Adipose tissue (tissue), 3 donors: Measurements from ENCODE around the gene REEP3. TPM values are rescaled to one million over a fixed set of nuclear protein-coding genes. Genes with fewer than 3 reads are reported as not detected.
"Not testable (repeated sequence)": the region's sequence is repeated elsewhere in the genome, so short reads cannot be mapped to it uniquely, and the experiment has no call there.

Source experiments
- H3K27ac ChIP-seq: one replicate; pipeline ENCODE4 v1.5.1; 2013; ENCODE audit warnings: low read depth, low read length
- WGBS, 3 donors: extraction: QIAGEN DNeasy Blood & Tissue Kit; methylation state at CpG; one replicate each; pipeline ENCODE4 v1.1.7; 2013; 5-methylcytosine and 5-hydroxymethylcytosine counted together
- polyA plus RNA-seq, 3 donors: library from polyadenylated mRNA; stranded (reverse); fragments of 200-250 nt; gene quantifications; one replicate each; pipeline ENCODE4 v1.2.3, GENCODE V29; 2013
- donor health status: healthy with polysubstance abuse.
- donor health status: Bipolar disorder and iron deficiency.
- donor health status: healthy.

REEP3 gene
- polyA plus RNA-seq, 3 donors, result 5.2 to 15.0 (median 13.9) TPM

DNA sequence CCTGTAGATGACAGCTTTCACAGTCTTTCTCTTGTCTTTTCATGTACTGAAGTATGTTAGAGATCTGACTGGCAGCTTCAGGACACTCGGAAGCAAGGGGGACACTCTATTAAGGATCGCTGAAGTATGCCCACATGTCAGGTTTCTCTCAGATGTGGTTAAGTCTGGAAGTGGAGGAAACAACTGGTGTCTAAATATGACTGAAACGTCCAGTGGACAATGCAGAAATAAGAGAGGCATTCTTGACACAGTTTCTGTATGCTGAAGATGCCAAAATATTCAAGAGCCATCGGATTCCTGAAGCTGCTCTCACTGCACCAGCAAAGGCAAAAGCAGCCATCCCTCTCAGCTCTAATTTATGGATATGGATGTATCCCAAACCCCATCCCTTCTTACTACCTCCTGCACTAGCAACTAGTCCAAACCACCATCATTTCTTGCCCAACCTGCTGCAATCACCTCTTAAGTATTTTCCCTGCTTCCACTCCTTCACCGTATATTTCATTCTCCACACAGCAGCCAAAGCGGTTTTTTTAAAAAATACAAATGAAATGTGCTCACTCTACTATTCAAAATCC, 113.4 kb downstream of the REEP3 start:
- no peak overlapping the region for H3K27ac ChIP-seq
- WGBS, 3 donors, result 74 to 87% (median 82%) methylated on average over 6 of the region's 6 CpGs

DNA sequence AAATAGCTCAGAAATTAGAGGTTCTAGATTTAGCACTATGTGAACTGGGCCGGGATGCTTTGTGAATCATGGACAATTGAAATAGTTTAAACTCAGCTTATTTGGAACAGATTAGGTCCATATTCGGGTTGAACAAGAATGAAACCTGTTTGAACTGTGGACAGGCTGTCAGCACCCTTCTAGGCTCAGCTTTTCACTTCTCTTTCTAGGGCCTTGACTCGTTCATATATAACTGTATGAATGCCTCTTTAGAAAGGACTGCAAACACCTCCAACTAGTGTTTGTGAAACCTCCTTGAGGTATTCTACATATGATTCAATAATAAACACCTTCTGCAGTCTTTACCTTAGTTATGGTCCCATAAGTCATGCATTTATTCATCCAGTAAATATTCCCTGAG, 115.6 kb downstream of the REEP3 start:
- 53 to 55% (median 53%) methylated on average over 3 of the region's 3 CpGs for WGBS, 3 donors

DNA sequence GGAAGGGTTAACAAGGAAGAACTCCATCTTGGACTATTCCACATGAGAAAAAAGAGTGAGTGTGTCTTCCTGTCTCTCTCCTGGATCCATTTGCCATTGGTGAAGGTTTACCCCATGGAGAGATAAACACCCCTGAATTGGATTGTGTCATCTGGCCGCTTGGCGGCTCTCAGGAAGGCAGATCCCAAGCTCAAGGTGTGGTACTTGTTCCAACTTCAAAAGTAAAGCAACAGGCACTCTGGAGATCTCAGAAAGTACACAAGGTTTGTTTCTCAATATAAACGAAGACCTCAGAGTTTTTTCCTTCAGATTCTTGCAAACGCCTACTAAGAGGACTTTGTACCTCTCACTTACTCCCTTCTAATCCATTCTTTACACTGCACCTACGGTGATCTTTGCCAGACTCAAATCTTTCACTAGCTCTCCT, 116.7 kb downstream of the REEP3 start:
- 41 to 93% (median 86%) methylated on average over 5 of the region's 5 CpGs for WGBS, 3 donors
- no peak overlapping the region for H3K27ac ChIP-seq

More for the DNA sequence above, 115.6 kb downstream of the REEP3 start:
- no peak overlapping the region for H3K27ac ChIP-seq

DNA sequence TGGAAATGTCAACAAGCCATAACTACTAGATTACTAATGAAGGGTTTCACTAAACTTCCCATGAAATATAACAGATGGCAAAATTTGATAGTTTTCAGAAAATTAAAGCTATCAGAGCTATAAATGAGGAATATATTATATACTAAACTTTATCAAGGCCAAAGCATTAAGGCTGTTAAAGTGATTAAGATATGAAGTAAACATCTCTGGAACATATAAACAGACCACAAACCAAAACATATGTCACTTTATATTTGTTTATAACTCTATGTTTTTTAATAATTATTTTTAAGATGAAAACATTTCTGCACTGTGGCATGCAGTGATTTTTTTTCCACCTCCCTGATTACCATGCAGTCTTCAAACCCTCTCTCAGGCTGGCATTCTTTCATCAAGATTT, 120.2 kb downstream of the REEP3 start:
- H3K27ac ChIP-seq, result no peak overlapping the region

DNA sequence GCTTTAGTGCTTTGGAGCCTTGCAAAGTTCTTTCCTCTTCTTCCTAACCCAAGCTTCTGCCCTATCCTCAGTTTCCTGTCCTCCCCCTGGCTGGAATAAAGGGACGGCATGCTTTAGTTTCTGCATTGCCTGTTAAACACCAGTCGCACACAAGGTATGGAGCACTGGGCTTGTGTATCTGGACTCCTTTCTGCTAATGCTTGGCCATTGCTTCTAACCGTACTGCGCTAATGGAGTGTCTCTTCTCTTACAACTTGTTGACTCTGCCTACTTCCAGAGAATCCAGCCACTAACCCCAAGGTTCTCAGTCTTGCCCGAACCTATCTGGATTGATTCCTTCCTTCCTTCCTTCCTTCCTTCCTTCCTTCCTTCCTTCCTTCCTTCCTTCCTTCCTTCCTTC, 120.6 kb downstream of the REEP3 start:
- WGBS, 3 donors, result 85 to 96% (median 86%) methylated on average over 5 of the region's 5 CpGs
- no peak overlapping the region for H3K27ac ChIP-seq

DNA sequence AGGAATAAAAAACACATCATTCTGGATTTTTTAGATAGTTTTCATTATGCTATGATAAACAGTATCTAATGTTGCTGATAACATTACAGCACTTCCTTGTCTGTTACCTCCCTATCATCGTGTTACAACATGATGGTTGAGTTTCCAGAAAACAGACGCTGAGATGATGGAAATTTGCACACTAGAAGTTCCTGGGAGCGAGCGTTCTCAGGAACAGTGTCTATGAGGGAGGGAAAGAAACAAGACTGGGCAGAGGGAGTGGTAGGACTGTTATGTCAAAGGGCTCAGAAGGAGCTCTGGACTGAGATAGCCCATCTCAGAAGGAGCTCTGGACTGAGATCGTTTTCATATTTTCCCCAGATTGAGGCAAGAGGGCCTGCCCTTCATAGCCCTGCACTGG, 121.6 kb downstream of the REEP3 start:
- WGBS, 3 donors, result 79 to 84% (median 80%) methylated on average over 5 of the region's 5 CpGs
- H3K27ac ChIP-seq, result no peak overlapping the region

DNA sequence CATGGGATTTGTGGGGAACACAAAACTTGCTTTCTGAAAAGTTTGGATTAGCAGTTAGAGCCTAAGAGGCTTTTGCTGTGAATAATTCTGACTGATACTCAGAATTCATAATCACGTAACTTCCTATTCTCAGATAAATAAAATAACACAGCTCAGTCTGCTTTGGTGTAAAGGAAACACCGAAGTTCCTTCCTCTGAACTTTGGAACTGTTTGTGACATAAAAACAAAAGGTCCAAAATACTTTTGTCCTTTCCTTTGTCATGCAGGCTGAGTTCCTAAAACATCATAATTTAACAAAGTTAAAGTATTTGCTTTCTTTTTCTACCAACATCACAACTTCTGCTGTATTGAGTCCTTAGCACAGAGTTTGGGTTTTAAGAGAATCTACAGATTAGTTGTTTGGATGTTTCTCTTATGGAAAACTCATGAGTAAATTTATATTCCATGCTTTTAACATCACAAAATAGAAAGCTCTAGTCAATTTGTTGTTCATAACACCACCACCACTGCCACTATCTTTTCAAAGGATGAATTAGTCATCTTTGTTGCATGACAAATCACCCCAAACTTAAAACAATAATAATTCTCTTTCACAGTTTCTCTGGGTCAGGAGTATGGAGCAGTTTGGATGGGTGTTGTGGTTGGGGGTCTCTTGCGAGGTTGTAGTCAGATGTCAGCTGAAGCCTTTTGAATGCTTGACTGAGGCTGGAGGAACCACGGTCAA, 123.4 kb downstream of the REEP3 start:
- H3K27ac ChIP-seq, result no peak overlapping the region
- 65 to 85% (median 68%) methylated on average over 4 of the region's 4 CpGs for WGBS, 3 donors

DNA sequence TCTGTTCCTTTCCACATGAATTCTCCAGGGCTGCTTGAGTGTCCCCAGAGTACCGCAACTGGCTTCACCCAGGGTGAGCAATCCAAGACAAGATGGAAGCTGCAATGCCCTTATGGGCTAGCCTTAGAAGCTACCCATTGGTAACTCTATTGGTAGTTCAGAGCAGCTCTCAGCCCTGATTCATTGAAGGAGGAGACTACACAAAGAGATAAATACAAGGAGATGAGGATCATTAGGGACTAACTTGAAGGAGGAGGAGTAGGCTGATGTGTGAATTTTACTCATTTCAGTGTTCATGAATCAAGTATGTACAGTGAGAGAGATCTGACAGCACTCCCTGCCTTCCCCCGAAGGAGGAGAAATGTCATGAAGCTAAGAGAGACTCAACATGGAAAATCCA, 124.0 kb downstream of the REEP3 start:
- 93 to 96% (median 95%) methylated on average over 2 of the region's 2 CpGs for WGBS, 3 donors
- H3K27ac ChIP-seq, result no peak overlapping the region

DNA sequence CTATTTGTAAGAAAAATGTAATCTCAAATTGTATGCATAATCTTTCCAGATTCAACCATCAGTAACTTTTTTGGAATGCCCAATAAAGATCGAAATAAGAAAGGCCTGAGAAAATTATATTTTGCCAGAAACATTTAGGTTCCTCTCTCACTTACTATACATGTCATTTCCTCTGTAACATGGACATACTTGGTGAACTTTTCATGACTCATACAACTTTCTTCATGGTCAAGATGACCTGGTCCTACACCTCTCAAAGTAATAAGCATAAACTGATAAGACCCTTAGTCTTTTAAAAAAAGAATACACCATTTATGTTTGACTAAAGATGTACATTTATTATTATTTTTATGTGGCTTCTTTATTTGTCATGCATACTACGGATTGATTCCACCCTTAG, 125.3 kb downstream of the REEP3 start:
- 93 to 98% (median 94%) methylated on average over 2 of the region's 2 CpGs for WGBS, 3 donors

DNA sequence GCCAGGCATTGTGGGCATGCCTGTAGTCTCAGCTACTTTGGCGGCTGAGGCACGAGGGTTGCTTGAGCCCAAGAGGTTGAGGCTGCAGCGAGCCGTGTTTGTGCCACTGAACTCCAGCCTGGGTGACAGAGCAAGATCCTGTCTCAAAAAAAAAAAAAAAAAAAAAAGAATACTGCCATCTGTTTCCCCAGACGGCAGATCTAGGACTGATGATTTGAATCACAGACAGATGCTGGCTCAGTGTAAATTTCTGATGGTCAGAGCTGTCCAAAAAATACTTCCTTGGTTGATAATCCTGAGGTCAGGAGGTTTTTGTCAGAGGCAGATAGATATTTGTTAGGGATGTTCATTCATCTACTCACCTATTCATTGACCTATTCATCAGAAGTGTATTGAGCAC, 130.7 kb downstream of the REEP3 start:
- 60 to 85% (median 81%) methylated on average over 5 of the region's 5 CpGs for WGBS, 3 donors
- no peak overlapping the region for H3K27ac ChIP-seq

More for the DNA sequence above, 125.3 kb downstream of the REEP3 start:
- no peak overlapping the region for H3K27ac ChIP-seq

DNA sequence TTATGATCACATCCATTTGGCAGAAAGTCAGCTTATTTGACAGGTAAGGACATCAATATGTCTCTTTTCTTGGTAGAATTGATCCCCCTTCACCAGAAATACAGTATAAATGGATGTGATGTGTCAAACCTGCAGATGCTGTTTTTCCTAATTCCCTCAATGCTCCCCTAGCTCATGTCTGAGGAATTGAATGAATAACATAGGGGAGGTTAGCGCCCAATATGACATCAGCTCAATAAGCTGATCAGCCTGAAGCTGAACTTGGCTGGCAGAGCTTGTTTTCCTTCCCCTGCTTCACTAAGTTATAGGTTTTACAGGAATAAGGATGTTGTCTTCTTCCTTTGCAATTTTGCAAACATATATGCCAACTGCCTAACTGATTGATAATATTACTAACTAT, 132.5 kb downstream of the REEP3 start:
- H3K27ac ChIP-seq, result no peak overlapping the region
- 86 to 91% (median 89%) methylated on average over 1 of the region's 1 CpG for WGBS, 3 donors

DNA sequence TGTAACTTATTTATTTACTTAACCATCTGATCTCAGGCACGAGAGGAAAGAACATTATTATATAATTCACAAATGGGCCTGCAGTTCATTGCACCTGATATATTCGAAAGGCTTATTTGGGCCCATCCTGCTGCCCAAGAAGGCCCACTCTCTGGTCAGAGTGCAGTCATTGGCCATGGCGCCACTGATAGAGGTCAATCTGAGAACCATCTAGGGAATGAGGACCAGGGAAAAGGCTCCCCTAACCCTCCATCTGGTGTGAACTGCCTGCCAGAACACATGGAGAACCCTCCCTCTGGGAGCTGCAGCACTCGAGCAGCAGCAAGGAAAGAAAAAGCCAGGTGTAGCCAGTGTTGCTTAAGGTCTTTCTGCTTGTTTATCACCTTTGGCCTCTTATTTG, 136.6 kb downstream of the REEP3 start:
- 52 to 58% (median 54%) methylated on average over 4 of the region's 4 CpGs for WGBS, 3 donors

DNA sequence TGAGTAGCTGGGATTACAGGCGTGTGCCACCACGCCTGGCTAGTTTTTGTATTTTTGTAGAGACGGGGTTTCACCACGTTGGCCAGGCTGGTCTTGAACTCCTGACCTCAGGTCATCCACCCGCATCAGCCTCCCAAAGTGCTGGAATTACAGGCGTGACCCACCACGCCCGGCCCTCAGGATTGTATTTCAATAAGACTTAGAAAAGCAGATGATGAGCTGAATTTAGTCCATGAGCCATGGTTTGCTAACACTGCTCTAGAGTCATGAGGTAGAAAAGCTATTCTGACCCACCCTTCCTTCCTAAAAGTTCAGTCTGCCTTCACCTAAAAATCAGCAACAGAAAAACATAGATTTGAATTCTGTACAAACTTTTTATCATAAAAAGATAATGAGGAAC, 139.7 kb downstream of the REEP3 start:
- not testable (repeated sequence) for H3K27ac ChIP-seq
- WGBS, 3 donors, result 83 to 95% (median 85%) methylated on average over 8 of the region's 8 CpGs

More for the DNA sequence above, 136.6 kb downstream of the REEP3 start:
- H3K27ac ChIP-seq, result no peak overlapping the region

DNA sequence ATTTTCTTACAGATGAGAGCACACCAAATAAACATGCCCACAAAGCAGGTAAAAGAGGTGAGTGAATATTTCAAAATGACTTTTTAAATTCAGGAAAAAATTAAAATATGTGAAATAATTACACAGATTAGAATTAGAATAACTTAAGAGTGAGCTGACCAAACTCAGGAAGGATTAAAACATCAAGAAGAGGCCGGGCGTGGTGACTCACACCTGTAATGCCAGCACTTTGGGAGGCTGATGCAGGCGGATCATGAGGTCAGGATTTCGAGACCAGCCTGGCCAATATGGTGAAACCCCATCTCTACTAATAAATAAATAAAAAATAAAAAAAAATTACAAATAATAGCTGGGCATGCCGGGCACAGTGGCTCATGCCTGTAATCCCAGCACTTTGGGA, 140.1 kb downstream of the REEP3 start:
- WGBS, 3 donors, result 90 to 98% (median 94%) methylated on average over 5 of the region's 5 CpGs

DNA sequence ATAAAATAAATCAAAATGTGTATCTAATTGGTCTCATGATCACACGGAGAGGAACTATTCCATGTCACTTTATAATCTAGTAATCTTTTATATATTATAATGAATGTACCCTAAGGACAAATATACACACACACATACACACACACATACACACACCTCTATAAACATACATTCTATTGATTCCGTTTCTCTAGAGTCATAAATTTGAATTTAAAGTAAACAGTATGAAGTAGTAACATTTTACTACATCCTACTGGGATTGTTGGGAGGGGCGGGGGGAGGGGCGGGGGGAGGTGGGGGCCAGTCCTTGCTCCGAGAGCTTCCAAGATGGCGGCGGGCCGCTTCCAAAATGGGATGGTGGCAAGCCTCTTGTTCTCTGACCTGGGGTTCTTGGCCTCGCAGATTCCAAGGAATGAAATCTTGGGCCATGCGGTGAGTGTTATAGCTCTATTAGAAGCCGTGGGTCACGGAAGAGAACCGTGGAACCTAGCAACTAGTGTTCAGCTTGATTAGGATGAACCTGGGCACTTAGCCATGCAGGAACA, 143.2 kb downstream of the REEP3 start:
- H3K27ac ChIP-seq, result no peak overlapping the region
- 94 to 97% (median 97%) methylated on average over 13 of the region's 13 CpGs for WGBS, 3 donors

More for the DNA sequence above, 140.1 kb downstream of the REEP3 start:
- H3K27ac ChIP-seq, result no peak overlapping the region

DNA sequence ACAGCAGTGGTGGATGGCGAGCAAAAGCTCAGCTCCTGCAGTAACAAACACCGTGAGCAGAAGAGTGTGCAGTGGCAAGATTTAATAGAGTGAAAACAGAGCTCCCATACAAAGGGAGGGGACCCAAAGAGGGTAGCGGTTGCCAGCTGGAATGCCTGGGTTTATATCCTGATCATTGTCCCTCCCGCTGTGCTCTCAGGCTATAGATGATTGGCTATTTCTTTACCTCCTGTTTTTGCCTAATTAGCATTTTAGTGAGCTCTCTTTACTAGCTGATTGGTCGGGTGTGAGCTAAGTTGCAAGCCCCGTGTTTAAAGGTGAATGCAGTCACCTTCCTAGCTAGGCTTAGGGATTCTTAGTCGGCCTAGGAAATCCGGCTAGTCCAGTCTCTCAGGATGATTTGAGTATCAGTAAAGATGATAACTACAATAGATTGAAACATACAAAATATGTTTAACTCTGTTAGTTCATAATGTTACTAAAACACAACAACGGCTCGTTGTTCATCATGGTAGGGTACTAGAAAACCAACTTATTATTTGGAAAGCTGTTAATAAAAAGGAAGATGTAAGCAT, 143.9 kb downstream of the REEP3 start:
- WGBS, 3 donors, result 88 to 89% (median 89%) methylated on average over 10 of the region's 10 CpGs
- not testable (repeated sequence) for H3K27ac ChIP-seq

DNA sequence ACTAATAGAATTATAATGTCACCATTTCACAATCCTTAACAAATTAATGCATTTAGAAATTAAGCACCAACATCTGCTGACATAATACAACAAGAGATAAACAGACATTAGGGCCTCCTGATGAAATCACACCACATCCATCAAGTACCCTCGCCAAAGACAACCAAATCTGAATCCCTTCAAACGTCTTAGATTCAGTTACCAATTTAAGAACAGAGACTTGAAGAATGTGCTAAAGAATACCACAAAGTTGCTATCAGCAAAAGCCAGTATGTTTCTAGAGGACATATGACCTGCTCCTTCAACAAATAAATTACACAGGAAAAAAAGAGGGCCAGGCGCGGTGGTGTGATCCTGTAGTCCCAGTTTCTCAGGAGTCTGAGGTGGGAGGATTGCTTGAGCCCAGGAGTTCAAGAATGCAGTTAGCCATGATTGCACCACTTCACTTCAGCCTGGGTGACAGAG, 144.5 kb downstream of the REEP3 start:
- 72 to 82% (median 73%) methylated on average over 4 of the region's 4 CpGs for WGBS, 3 donors
- no peak overlapping the region for H3K27ac ChIP-seq

DNA sequence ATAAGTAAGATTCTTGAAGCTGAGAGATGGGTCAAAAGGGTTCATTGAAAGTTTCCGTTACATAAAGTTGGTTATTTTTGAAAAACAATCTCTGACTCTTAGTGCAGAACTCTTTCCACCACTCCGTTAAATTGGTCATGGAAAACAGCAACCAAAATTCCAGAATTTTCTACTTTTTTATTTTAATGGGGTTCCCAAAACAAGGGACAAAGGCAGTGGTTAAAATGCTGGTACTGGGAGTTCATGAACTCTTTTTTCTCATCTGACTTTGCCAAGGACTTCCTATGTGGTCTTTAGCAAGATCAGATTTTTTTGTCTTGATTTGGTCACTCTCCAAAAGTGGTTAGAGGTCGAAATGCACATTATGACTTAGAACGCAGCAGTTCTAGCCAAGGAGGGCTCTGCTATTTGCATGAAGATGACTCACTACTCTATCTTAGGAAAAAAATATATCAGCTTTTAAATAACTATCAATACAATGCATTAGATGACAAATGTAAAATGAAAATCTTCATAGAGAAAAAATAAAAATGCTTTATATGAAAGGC, 145.7 kb downstream of the REEP3 start:
- 31 to 61% (median 33%) methylated on average over 4 of the region's 4 CpGs for WGBS, 3 donors
- H3K27ac ChIP-seq, result no peak overlapping the region
